Heart left ventricle (tissue), 16 donors: ENCODE data around the gene CASK. TPM values are rescaled to one million over a fixed set of nuclear protein-coding genes. Genes with fewer than 3 reads are reported as not detected.

Experiments
- ATAC-seq, 4 donors: fragments of 200-7000 bp; cut with Tn5 transposase; one replicate each; pipeline ENCODE4 v1.9.1; 2020 to 2022; ENCODE audit warnings: moderate library complexity in 4 of 4, mild to moderate bottlenecking in 3 of 4, moderate number of reproducible peaks in 1 of 4
- DNase-seq, 5 donors: peaks; one replicate each; pipeline ENCODE4 v3.0.0-alpha.2; 2020
- H3K27ac ChIP-seq, 12 donors: fragments of 200-600 bp; sonication (generic) in 4 of 12; one replicate each; pipeline versions ENCODE4 v1.5.0 to v1.8.0; 2016 to 2022; ENCODE audit warnings: mild to moderate bottlenecking in 2 of 12
- H3K27me3 ChIP-seq, 9 donors: fragments of 200-600 bp; sonication (generic) in 2 of 9; one replicate each; pipeline versions ENCODE4 v1.5.1 to v1.8.0; 2016 to 2022; ENCODE audit warnings: mild to moderate bottlenecking in 3 of 9
- H3K36me3 ChIP-seq, 9 donors: fragments of 200-600 bp; sonication (generic) in 2 of 9; one replicate each; pipeline versions ENCODE4 v1.5.0 to v1.8.0; 2018 to 2022; ENCODE audit warnings: mild to moderate bottlenecking in 2 of 9
- H3K4me1 ChIP-seq, 12 donors: fragments of 200-600 bp; sonication (generic) in 4 of 12; one replicate each; pipeline versions ENCODE4 v1.5.0 to v1.8.0; 2016 to 2022; ENCODE audit warnings: mild to moderate bottlenecking in 3 of 12
- H3K4me3 ChIP-seq, 12 donors: fragments of 200-600 bp; sonication (generic) in 4 of 12; one replicate each; pipeline versions ENCODE4 v1.5.0 to v1.8.0; 2017 to 2022; ENCODE audit warnings: mild to moderate bottlenecking in 9 of 12, moderate library complexity in 4 of 12
- H3K9me3 ChIP-seq, 12 donors: fragments of 200-600 bp; sonication (generic) in 4 of 12; one replicate each; pipeline versions ENCODE4 v1.5.0 to v1.8.0; 2016 to 2022; ENCODE audit warnings: mild to moderate bottlenecking in 1 of 12
- POLR2A ChIP-seq, 2 donors: fragments of 450-650 bp; IDR thresholded peaks; one replicate each; pipeline ENCODE4 v1.6.1; 2017; ENCODE audit warnings: antibody characterized with exemption in 2 of 2, mild to moderate bottlenecking in 2 of 2, moderate library complexity in 2 of 2
- WGBS, 4 donors: extraction: QIAGEN DNeasy Blood & Tissue Kit in 2 of 4; methylation state at CpG; one replicate each; pipeline versions ENCODE4 v1.1.5 to v1.1.7; 2013 to 2018; 5-methylcytosine and 5-hydroxymethylcytosine counted together
- intact Hi-C, 10 donors: fragments of 100-400 bp; cut with DNase I; formaldehyde crosslinking; loops; one replicate each; pipeline versions ENCODE4 v1.11.1 to v1.14.2; 2022
- polyA plus RNA-seq, 2 donors: library from polyadenylated mRNA; stranded (reverse); fragments of 200-250 nt; gene quantifications; one replicate each; pipeline ENCODE4 v1.2.3, GENCODE V29; 2013
- total RNA-seq, 9 donors: library from RNA; depleted of rRNA in 2 of 9; stranded (reverse); fragments of >200 nt in 2 of 9; fragmentation: NEBNext Ultra II Directional in 3 of 9; extraction: Animal tissue kit (Norgen Biotek cat#: 25700) in 3 of 9; gene quantifications; one replicate each; pipeline versions ENCODE4 v1.1.0 to v1.2.4, GENCODE V29; 2016 to 2023
- TF ChIP-seq, protein P1 (sequence below), 12 donors: fragments of 200-600 bp; sonication (generic) in 4 of 12; IDR thresholded peaks; one replicate each; pipeline versions ENCODE4 v1.5.0 to v1.8.0; 2018 to 2022; ENCODE audit warnings: antibody characterized with exemption in 12 of 12, mild to moderate bottlenecking in 5 of 12
- donor health status: ischemic (EF 13 %, LVEDD 7.1; RV severe dilation, severe dysfunction).
- donor health status: healthy with polysubstance abuse.
- donor health status: DM: no; HTN: yes; CAD: no.
- donor health status: DM: no; HTN: no; CAD: no.
- donor health status: ischemic (EF 25% LVEDD 6.9; RV normal size, moderate dysfunction).
- donor health status: ischemic (EF 25% LVEDD 5.7; RV mildly dilated, moderate dysfunction).
- donor health status: healthy.
- donor health status: DM: yes; HTN: yes; CAD: no.
- donor health status: ischemic (EF 35%, LVEDD 5.7; RV mildly dilated, moderate dysfunction).
- donor health status: nonischemic (EF 11% LVEDD 7.7; RV severe dilation, severe dysfunction).
- donor health status: DM: yes; HTN: yes; CAD: no.
- donor health status: PGD.
- donor health status: ischemic (EF 29% LVEDD 5.4; RV normal size, mild dysfunction).
- donor health status: nonischemic (EF 23%, LVEDD 6.1; RV moderate dilation, normal function).

The CASK gene
- total and polyA plus RNA-seq, 11 donors: 2.9 to 25.6 (median 13.6) TPM

DNA sequence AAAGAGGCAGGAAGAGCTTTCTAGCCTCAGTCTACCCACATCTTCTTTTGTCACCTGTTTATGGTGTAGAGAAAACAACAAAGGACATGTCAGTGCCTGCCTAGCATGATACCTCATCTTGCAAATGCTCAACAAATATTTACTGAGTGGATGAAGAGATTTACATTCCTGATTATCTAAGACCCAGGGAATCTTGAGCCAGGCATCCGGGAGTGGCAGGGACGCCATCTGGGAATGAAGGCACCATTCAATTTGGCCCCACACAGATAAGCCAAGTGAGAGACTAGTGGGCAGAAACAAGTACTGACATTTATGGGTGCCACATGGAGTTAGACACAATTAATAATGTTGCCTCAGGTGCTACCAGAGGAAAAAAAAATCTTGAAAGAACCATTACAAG, 36.8 kb upstream of the CASK start:
- ATAC-seq (no peak), DNase-seq (no peak)
- intact Hi-C loops: no loop called here
- no peak overlapping the region for H3K27ac ChIP-seq
- H3K27me3 ChIP-seq: peaks cover 0 to 10% (median 0%) of the 10 kb centered on the region in 9 donors
- no peaks in the 10 kb centered on the region for H3K36me3 ChIP-seq
- no peak overlapping the region for H3K4me3 ChIP-seq
- peaks cover 0 to 5% (median 0%) of the 10 kb centered on the region in 12 donors for H3K4me1 ChIP-seq
- WGBS, 4 donors: 52 to 84% (median 68%) methylated on average over 2 of the region's 2 CpGs
- TF ChIP-seq POLR2A (IDR thresholded peaks at IDR 0.05): no peak
- TF ChIP-seq, protein P1, sequence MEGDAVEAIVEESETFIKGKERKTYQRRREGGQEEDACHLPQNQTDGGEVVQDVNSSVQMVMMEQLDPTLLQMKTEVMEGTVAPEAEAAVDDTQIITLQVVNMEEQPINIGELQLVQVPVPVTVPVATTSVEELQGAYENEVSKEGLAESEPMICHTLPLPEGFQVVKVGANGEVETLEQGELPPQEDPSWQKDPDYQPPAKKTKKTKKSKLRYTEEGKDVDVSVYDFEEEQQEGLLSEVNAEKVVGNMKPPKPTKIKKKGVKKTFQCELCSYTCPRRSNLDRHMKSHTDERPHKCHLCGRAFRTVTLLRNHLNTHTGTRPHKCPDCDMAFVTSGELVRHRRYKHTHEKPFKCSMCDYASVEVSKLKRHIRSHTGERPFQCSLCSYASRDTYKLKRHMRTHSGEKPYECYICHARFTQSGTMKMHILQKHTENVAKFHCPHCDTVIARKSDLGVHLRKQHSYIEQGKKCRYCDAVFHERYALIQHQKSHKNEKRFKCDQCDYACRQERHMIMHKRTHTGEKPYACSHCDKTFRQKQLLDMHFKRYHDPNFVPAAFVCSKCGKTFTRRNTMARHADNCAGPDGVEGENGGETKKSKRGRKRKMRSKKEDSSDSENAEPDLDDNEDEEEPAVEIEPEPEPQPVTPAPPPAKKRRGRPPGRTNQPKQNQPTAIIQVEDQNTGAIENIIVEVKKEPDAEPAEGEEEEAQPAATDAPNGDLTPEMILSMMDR (IDR thresholded peaks at IDR 0.05): no peak
- H3K9me3 ChIP-seq: no peaks in the 10 kb centered on the region

DNA sequence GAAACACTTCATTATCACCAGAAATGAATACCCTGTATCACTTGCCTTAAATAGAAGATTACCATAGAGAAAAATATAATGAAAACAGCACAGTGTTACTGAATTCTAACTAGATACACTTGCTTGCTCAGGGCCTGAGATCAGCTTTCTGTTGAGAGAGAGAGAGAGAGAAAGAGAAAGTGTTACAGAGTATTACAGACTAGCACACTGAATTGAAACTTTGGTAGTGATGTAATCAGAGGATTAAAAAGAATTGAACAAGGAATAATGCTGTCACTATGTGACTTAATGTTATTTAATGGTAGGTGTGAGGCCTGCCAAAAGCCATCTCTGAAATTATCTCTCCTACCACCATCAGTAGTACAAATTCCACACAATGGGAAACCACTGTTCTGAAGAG, 35.5 kb upstream of the CASK start:
- H3K4me1 ChIP-seq: peaks cover 0 to 5% (median 0%) of the 10 kb centered on the region in 12 donors
- H3K27ac ChIP-seq: no peak overlapping the region
- ATAC-seq: no peak
- intact Hi-C loops: no loop called here
- H3K27me3 ChIP-seq: peaks cover 0 to 10% (median 0%) of the 10 kb centered on the region in 9 donors
- no peaks in the 10 kb centered on the region for H3K9me3 ChIP-seq
- H3K4me3 ChIP-seq: no peak overlapping the region
- no peak for DNase-seq
- H3K36me3 ChIP-seq: no peaks in the 10 kb centered on the region
- TF ChIP-seq POLR2A (IDR thresholded peaks at IDR 0.05): no peak
- TF ChIP-seq, protein P1 (IDR thresholded peaks at IDR 0.05): no peak

DNA sequence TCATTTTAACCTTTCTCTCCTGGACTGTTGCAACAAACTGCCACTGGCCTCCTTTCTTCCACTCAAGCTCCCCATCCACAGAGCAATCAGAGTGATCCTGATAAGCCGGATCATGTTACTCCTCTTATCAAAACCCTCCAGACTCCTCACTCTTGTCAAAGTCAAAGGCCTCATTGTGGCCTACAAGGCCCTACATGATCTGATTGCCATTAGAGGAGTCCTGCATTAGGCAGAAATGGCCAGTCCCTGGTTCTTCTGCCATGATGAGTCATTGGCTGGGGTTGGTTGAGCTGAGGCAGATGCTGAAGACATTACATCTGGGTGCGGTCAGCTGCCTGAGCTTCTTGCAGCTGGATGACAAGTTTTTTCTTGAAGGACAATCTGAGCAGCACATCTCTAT, 32.7 kb upstream of the CASK start:
- Histone ChIP-seq H3K9me3 (no peaks in the 10 kb centered on the region), H3K4me3 (no peak overlapping the region), H3K27ac (no peak overlapping the region), H3K27me3 (peaks cover 0 to 10% (median 0%) of the 10 kb centered on the region in 9 donors), H3K4me1 (no peaks in the 10 kb centered on the region), H3K36me3 (no peaks in the 10 kb centered on the region)
- intact Hi-C loops: no loop called here
- ATAC-seq: no peak
- no peak for TF ChIP-seq POLR2A (IDR thresholded peaks at IDR 0.05)
- TF ChIP-seq, protein P1 (IDR thresholded peaks at IDR 0.05): no peak
- no peak for DNase-seq
- 70 to 81% (median 76%) methylated on average over 2 of the region's 2 CpGs for WGBS, 4 donors

DNA sequence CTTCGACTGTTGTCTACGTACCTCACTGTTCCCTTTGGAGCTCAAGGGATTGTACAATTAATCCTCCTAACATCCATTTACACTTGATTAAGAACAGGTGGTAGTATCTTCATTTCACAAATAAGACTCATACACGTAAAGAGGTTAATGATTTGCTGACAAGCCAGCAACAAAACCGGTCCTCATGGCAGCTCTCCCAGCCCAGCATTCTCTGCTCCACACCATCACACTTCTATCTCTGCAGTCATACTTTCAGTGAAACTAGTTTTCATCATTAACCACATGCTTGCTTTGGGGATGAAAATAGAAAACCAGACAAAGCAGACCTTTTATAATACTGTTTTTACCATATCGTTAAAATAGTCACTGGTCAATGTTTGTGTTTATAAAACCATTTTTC, 28.7 kb upstream of the CASK start:
- Histone ChIP-seq H3K36me3 (no peaks in the 10 kb centered on the region), H3K27ac (no peak overlapping the region), H3K4me3 (no peak overlapping the region), H3K9me3 (no peaks in the 10 kb centered on the region), H3K27me3 (peaks cover 0 to 7% (median 0%) of the 10 kb centered on the region in 9 donors), H3K4me1 (no peaks in the 10 kb centered on the region)
- TF ChIP-seq POLR2A (IDR thresholded peaks at IDR 0.05): no peak
- ATAC-seq (no peak), DNase-seq (no peak)
- intact Hi-C loops: no loop called here
- WGBS, 4 donors: 67 to 78% (median 75%) methylated on average over 5 of the region's 5 CpGs

DNA sequence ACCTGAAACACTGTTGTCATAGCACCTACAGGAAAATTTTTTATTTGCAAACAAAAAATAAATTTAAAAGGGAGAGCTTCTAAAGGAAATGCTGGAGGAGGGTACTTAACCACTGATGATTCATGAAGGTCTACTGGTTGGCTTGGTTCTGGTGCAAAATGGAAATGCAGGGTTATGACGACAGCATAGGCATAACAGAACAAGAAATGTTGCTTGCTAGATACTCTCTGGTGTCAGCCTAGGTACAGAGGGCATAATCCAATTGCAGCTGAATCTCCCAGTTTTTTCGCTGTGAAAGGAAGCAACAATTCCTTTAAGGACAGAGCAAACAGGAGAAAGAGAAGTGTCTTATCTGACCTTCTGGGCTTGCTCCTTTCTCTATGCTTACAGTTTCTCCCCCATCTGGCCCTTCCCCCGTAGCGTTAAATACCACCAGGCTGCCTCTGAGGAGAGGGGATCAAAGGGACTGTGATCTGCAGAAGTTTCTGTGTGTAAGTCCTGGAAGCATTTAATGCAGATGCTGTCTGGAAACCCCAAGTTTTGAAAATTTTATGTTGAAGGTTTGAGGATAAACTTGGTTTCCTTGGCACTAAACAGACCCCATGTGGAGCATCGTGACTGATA, 23.7 kb upstream of the CASK start:
- Histone ChIP-seq H3K4me3 (no peak overlapping the region), H3K36me3 (no peaks in the 10 kb centered on the region), H3K27ac (no peak overlapping the region), H3K4me1 (no peaks in the 10 kb centered on the region), H3K9me3 (no peaks in the 10 kb centered on the region), H3K27me3 (peaks cover 0 to 14% (median 0%) of the 10 kb centered on the region in 9 donors)
- no peak for DNase-seq
- TF ChIP-seq POLR2A (IDR thresholded peaks at IDR 0.05): no peak
- TF ChIP-seq, protein P1 (IDR thresholded peaks at IDR 0.05): no peak
- WGBS, 4 donors: 59 to 83% (median 69%) methylated on average over 5 of the region's 5 CpGs
- ATAC-seq: no peak
- intact Hi-C loops: no loop called here
